Prostate gland (tissue), 2 donors: ENCODE measurements around the gene RPL26. TPM values are rescaled to one million over a fixed set of nuclear protein-coding genes. Genes with fewer than 3 reads are reported as not detected.

ENCODE experiments used
- DNase-seq: peaks from one replicate; pipeline ENCODE4 v3.0.0-alpha.2; 2019; ENCODE audit warnings: low spot score
- H3K27ac ChIP-seq, 2 donors: fragments of 200-600 bp; sonication (generic); 2 replicates each; pipeline ENCODE4 v1.5.1; 2017 to 2019
- H3K27me3 ChIP-seq: fragments of 200-600 bp; sonication (generic); replicated peaks from 2 replicates; pipeline ENCODE4 v1.5.1; 2019; ENCODE audit not compliant: insufficient read depth
- H3K36me3 ChIP-seq, 2 donors: fragments of 200-600 bp; sonication (generic); 1 replicate in 1 of 2; 2 replicates in 1 of 2; pipeline versions ENCODE4 v1.5.1 to v1.8.1; 2017 to 2019
- H3K4me1 ChIP-seq: fragments of 200-600 bp; sonication (generic); replicated peaks from 2 replicates; pipeline ENCODE4 v1.5.1; 2019
- H3K4me3 ChIP-seq, 2 donors: fragments of 200-600 bp; sonication (generic); 2 replicates each; pipeline ENCODE4 v1.5.1; 2017 to 2019
- H3K9me3 ChIP-seq: fragments of 200-600 bp; sonication (generic); 2 replicates; pipeline ENCODE4 v1.5.1; 2017
- CTCF ChIP-seq, 4 experiments: fragments of 200-600 bp in 2 of 4; fragments of 450-650 bp in 2 of 4; sonication (generic) in 2 of 4; IDR thresholded peaks; 1 replicate in 3 of 4; 2 replicates in 1 of 4; pipeline ENCODE4 v1.5.1; 2016 to 2019; ENCODE audit warnings: antibody characterized with exemption in 4 of 4, mild to moderate bottlenecking in 2 of 4, moderate library complexity in 2 of 4
- POLR2A ChIP-seq: fragments of 450-650 bp; IDR thresholded peaks from one replicate; pipeline ENCODE4 v1.6.1; 2016; ENCODE audit warnings: antibody characterized with exemption, mild to moderate bottlenecking
- POLR2AphosphoS5 ChIP-seq: sonication (generic); formaldehyde crosslinking; IDR thresholded peaks from one replicate; pipeline ENCODE4 v1.6.1; 2017; ENCODE audit warnings: antibody characterized with exemption
- WGBS: methylation state at CpG from one replicate; pipeline ENCODE4 v1.1.5; 2018; 5-methylcytosine and 5-hydroxymethylcytosine counted together
- intact Hi-C: fragments of 100-400 bp; cut with DNase I; formaldehyde crosslinking; loops from one replicate; pipeline ENCODE4 v1.14.2; 2022
- total RNA-seq, 2 donors: library from RNA; depleted of rRNA; stranded (reverse); fragments of >200 nt; gene quantifications; one replicate each; pipeline ENCODE4 v1.1.0, GENCODE V29; 2016

Gene RPL26
- total RNA-seq, 2 donors from 2014 or later: 1,762 to 3,819 TPM

DNA sequence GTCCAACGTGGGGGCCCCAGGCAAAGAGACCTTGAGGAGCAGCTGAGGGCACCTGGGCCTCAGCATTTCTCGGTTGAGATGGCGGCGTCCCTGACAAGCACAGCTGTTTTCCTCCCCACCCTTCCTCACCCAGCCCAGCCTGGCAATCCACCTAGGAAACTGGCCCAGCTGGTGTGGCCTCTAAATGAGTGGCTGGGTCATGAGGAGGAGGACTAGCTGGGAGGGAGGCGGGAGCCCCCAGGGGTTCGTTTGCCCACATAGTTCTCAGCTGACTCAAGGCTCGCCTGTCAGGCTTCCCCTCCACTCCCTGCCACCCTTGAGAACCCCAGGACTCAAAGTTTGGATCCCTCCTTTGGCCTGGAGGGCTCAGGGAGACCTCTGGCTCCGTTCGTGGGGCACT lies 8.7 kb upstream of the RPL26 start:
- Histone ChIP-seq H3K36me3 (no peaks in the 10 kb centered on the region), H3K9me3 (no peaks in the 10 kb centered on the region), H3K27me3 (peaks cover 2% of the 10 kb centered on the region), H3K4me1 (no peaks in the 10 kb centered on the region), H3K27ac (no peak overlapping the region), H3K4me3 (no peak overlapping the region)
- 23% methylated on average over 9 of the region's 9 CpGs for WGBS
- TF ChIP-seq POLR2A: no peak
- TF ChIP-seq CTCF (IDR thresholded peaks at IDR 0.05): no peak
- no peak for TF ChIP-seq POLR2AphosphoS5
- no peak for DNase-seq
- intact Hi-C loops: no loop called here

DNA sequence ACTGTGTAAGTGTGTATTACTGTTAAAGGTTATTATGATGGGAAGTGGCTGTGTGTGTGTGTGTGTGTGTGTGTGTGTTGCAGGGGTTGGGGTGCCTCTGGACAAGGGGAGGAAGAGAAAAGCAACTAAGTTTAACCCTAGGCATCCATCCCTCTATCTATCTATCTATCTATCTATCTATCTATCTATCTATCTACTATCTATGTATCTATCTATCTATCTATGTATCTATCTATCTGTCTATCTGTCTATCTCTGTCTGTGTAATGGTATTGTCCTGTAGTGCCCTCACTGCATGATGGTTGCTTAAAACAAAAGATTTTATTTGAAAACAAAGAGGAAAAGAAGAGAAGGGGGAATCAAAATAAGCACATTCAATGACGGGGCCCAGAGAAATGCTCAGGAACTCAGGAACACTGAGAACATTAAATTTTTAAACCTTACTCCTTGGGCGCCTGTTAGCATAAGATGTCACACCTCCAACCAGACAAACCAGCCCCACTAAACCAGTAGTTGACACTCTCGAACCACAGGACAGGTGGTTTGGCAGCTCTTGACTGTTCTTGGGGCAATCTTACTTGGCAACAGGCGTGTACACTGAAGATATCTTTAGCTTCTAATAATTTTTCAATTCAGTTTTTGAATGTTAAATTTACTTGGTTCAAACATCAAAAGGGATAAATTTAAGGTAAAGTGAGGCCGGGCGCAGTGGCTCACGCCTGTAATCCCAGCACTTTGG lies 5.1 kb upstream of the RPL26 start:
- no peak for DNase-seq
- no peak overlapping the region for H3K4me3 ChIP-seq
- 80% methylated on average over 7 of the region's 7 CpGs for WGBS
- no peak for TF ChIP-seq POLR2AphosphoS5
- no peak for TF ChIP-seq POLR2A
- no peak for TF ChIP-seq CTCF (IDR thresholded peaks at IDR 0.05)
- no peaks in the 10 kb centered on the region for H3K27me3 ChIP-seq
- intact Hi-C loops: no loop called here
- H3K36me3 ChIP-seq: no peaks in the 10 kb centered on the region
- no peaks in the 10 kb centered on the region for H3K4me1 ChIP-seq
- H3K9me3 ChIP-seq: no peaks in the 10 kb centered on the region
- no peak overlapping the region for H3K27ac ChIP-seq

DNA sequence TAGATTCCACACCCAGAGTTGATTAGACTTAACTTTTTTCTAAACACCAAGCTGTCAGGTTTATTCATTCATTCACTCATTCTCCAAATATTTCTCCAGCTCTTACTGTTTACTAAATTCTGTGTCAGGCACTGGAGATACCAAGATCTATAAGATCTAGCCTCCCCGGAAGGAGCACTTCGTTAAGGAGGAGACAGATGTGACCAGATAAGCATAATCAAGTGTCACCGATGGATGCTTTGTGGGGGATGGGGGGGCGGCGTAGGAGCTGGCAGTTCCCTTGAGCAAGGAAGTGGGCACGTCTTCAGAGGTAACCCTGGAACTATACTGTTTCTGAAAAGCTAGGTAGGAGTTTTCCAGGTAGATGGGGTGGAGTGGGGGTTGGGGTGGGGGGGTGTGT lies 3.8 kb upstream of the RPL26 start:
- no peaks in the 10 kb centered on the region for H3K27me3 ChIP-seq
- no peaks in the 10 kb centered on the region for H3K9me3 ChIP-seq
- H3K27ac ChIP-seq: no peak overlapping the region
- intact Hi-C loops: no loop called here
- peaks cover 3% of the 10 kb centered on the region for H3K4me1 ChIP-seq
- H3K36me3 ChIP-seq: no peaks in the 10 kb centered on the region
- TF ChIP-seq CTCF (IDR thresholded peaks at IDR 0.05) (no peak), POLR2A (no peak), POLR2AphosphoS5 (no peak)
- no peak for DNase-seq
- WGBS: 43% methylated on average over 6 of the region's 6 CpGs
- no peak overlapping the region for H3K4me3 ChIP-seq

GRCh38 chr17:8384801-8385378 lies 1.9 kb upstream of the RPL26 start:
- TF ChIP-seq CTCF (IDR thresholded peaks at IDR 0.05) (no peak), POLR2A (no peak), POLR2AphosphoS5 (no peak)
- Histone ChIP-seq H3K4me3 (no peak overlapping the region), H3K36me3 (peaks cover 0 to 5% of the 10 kb centered on the region in 2 donors), H3K4me1 (peaks cover 21% of the 10 kb centered on the region), H3K9me3 (no peaks in the 10 kb centered on the region), H3K27ac (no peak overlapping the region), H3K27me3 (no peaks in the 10 kb centered on the region)
- WGBS: 74% methylated on average over 12 of the region's 12 CpGs
- DNase-seq: no peak
- intact Hi-C loops: no loop called here

- H3K4me1 ChIP-seq: peaks cover 21% of the 10 kb centered on the region
- intact Hi-C loops: no loop called here
- DNase-seq: no peak
- H3K27me3 ChIP-seq: no peaks in the 10 kb centered on the region
- no peak for TF ChIP-seq CTCF (IDR thresholded peaks at IDR 0.05)
- TF ChIP-seq POLR2A: peak; percentile 47
- TF ChIP-seq POLR2AphosphoS5: no peak
- H3K27ac ChIP-seq: peak overlapping the region; percentile 81 to 85
- H3K9me3 ChIP-seq: no peaks in the 10 kb centered on the region
- peaks cover 0 to 8% of the 10 kb centered on the region in 2 donors for H3K36me3 ChIP-seq
- under 1% methylated on average over 15 of the region's 15 CpGs for WGBS
- H3K4me3 ChIP-seq: peak overlapping the region; percentile 50 to 61
These were observed 182 bp downstream of the RPL26 start for GRCh38 chr17:8382880-8383142.
